HG03108 (cell line): ENCODE results near the gene HES4.
"Not testable (repeated sequence)": the region's sequence is repeated elsewhere in the genome, so short reads cannot be mapped to it uniquely, and the experiment has no call there.

Source experiments
- ATAC-seq: cut with Tn5 transposase; IDR thresholded peaks from one replicate; pipeline ENCODE4 v1.9.1; 2021; ENCODE audit warnings: moderate library complexity; ENCODE audit not compliant: unreplicated experiment

HES4 gene

GRCh38 chr1:981491-981954, 18.4 kb downstream of the HES4 start:
- ATAC-seq, result no peak

- no peak for ATAC-seq
These were observed 19.1 kb downstream of the HES4 start for GRCh38 chr1:980602-981395.

- no peak for ATAC-seq
These were observed 19.7 kb downstream of the HES4 start for GRCh38 chr1:980137-980571.

- ATAC-seq, result no peak
These were observed 20.2 kb downstream of the HES4 start for GRCh38 chr1:979744-980072.

- no peak for ATAC-seq
These were observed 20.8 kb downstream of the HES4 start for GRCh38 chr1:978835-979743.

GRCh38 chr1:978069-978834, 21.6 kb downstream of the HES4 start:
- ATAC-seq, result no peak

GRCh38 chr1:976791-977190, 23.1 kb downstream of the HES4 start:
- ATAC-seq, result not testable (repeated sequence)

- peak; percentile 59 for ATAC-seq
These were observed 23.8 kb downstream of the HES4 start for GRCh38 chr1:975896-976683.

- ATAC-seq, result no peak
These were observed 24.5 kb downstream of the HES4 start for GRCh38 chr1:975365-975764.

- no peak for ATAC-seq
These were observed 25.1 kb downstream of the HES4 start for GRCh38 chr1:974687-975328.

- ATAC-seq, result no peak
These were observed 25.6 kb downstream of the HES4 start for GRCh38 chr1:974293-974640.

- ATAC-seq, result no peak
These were observed 26.2 kb downstream of the HES4 start for GRCh38 chr1:973459-974292.

- no peak for ATAC-seq
These were observed 27.0 kb downstream of the HES4 start for GRCh38 chr1:972726-973458.

GRCh38 chr1:971751-972506, 28.0 kb downstream of the HES4 start:
- no peak for ATAC-seq

- ATAC-seq, result no peak
These were observed 28.7 kb downstream of the HES4 start for GRCh38 chr1:970973-971730.

GRCh38 chr1:970242-970972, 29.5 kb downstream of the HES4 start:
- no peak for ATAC-seq
